Subcutaneous abdominal adipose tissue (tissue), 5 donors: ENCODE data around the gene THADA.
"Not testable (repeated sequence)": the region's sequence is repeated elsewhere in the genome, so short reads cannot be mapped to it uniquely, and the experiment has no call there.

Experiments used
- H3K27ac ChIP-seq: one replicate; pipeline ENCODE4 v1.7.0; 2013; ENCODE audit warnings: low read depth, mild to moderate bottlenecking, inconsistent platforms, low read length, moderate library complexity
- H3K27me3 ChIP-seq, 5 donors: one replicate each; pipeline ENCODE4 v1.7.0; 2013; ENCODE audit warnings: low read length in 5 of 5, inconsistent platforms in 1 of 5; ENCODE audit not compliant: control insufficient read depth in 5 of 5, insufficient read depth in 4 of 5
- H3K36me3 ChIP-seq, 5 donors: one replicate each; pipeline ENCODE4 v1.7.0; 2013; ENCODE audit warnings: low read length in 5 of 5; ENCODE audit not compliant: control insufficient read depth in 5 of 5, insufficient read depth in 5 of 5
- H3K4me1 ChIP-seq, 5 donors: one replicate each; pipeline ENCODE4 v1.7.0; 2013; ENCODE audit warnings: low read length in 5 of 5, mild to moderate bottlenecking in 3 of 5, moderate library complexity in 1 of 5; ENCODE audit not compliant: control insufficient read depth in 5 of 5, insufficient read depth in 5 of 5
- H3K4me3 ChIP-seq, 5 donors: one replicate each; pipeline ENCODE4 v1.7.0; 2013; ENCODE audit warnings: low read length in 5 of 5, low read depth in 1 of 5
- H3K9ac ChIP-seq, 5 donors: one replicate each; pipeline ENCODE4 v1.7.0; 2013; ENCODE audit warnings: low read length in 5 of 5, mild to moderate bottlenecking in 4 of 5, moderate library complexity in 3 of 5
- H3K9me3 ChIP-seq, 5 donors: one replicate each; pipeline ENCODE4 v1.7.0; 2013; ENCODE audit warnings: low read length in 5 of 5; ENCODE audit not compliant: control insufficient read depth in 5 of 5
- donor health status: healthy.
- donor health status: healthy.
- donor health status: healthy.
- donor health status: healthy.
- donor health status: healthy.

The THADA gene

GRCh38 chr2:43605079-43605655, 9.3 kb upstream of the THADA start:
- Histone ChIP-seq H3K4me3 (no peak overlapping the region), H3K9ac (no peak overlapping the region), H3K27me3 (no peaks in the 10 kb centered on the region), H3K4me1 (no peaks in the 10 kb centered on the region), H3K27ac (no peak overlapping the region), H3K9me3 (no peaks in the 10 kb centered on the region), H3K36me3 (no peaks in the 10 kb centered on the region)

- no peak overlapping the region for H3K9ac ChIP-seq
- no peaks in the 10 kb centered on the region for H3K9me3 ChIP-seq
- H3K4me3 ChIP-seq: no peak overlapping the region
- no peaks in the 10 kb centered on the region for H3K27me3 ChIP-seq
- no peak overlapping the region for H3K27ac ChIP-seq
- H3K36me3 ChIP-seq: no peaks in the 10 kb centered on the region
- no peaks in the 10 kb centered on the region for H3K4me1 ChIP-seq
Measured at GRCh38 chr2:43604674-43605073, 8.8 kb upstream of the THADA start.

- H3K9me3 ChIP-seq, H3K27me3 ChIP-seq: not testable (repeated sequence)
Measured at GRCh38 chr2:43600596-43600995, 4.8 kb upstream of the THADA start.

GRCh38 chr2:43594875-43595274, 963 bp downstream of the THADA start:
- Histone ChIP-seq H3K27ac (no peak overlapping the region), H3K9ac (peak overlapping the region in 3 of 5 donors; percentile 90 to 95 (median 90)), H3K4me3 (peak overlapping the region; percentile 76 to 97 (median 96)), H3K9me3 (no peaks in the 10 kb centered on the region), H3K36me3 (peaks cover 4 to 14% (median 7%) of the 10 kb centered on the region in 5 donors), H3K4me1 (peaks cover 5 to 25% (median 23%) of the 10 kb centered on the region in 5 donors), H3K27me3 (no peaks in the 10 kb centered on the region)

More at GRCh38 chr2:43600596-43600995, 4.8 kb upstream of the THADA start:
- H3K36me3 ChIP-seq, H3K27ac ChIP-seq, H3K9ac ChIP-seq, H3K4me3 ChIP-seq: not testable (repeated sequence)
- H3K4me1 ChIP-seq: peaks cover 0 to 12% (median 6%) of the 10 kb centered on the region in 5 donors

- Histone ChIP-seq H3K27me3 (no peaks in the 10 kb centered on the region), H3K9me3 (no peaks in the 10 kb centered on the region), H3K4me3 (no peak overlapping the region), H3K36me3 (peaks cover 8 to 23% (median 16%) of the 10 kb centered on the region in 5 donors), H3K4me1 (peaks cover 5 to 25% (median 23%) of the 10 kb centered on the region in 5 donors), H3K27ac (no peak overlapping the region), H3K9ac (no peak overlapping the region)
Measured at GRCh38 chr2:43593254-43593653, 2.6 kb downstream of the THADA start.

- Histone ChIP-seq H3K9ac (no peak overlapping the region), H3K4me1 (peaks cover 5 to 25% (median 23%) of the 10 kb centered on the region in 5 donors), H3K4me3 (no peak overlapping the region), H3K27me3 (no peaks in the 10 kb centered on the region), H3K27ac (no peak overlapping the region), H3K36me3 (peaks cover 8 to 23% (median 22%) of the 10 kb centered on the region in 5 donors), H3K9me3 (no peaks in the 10 kb centered on the region)
Measured at GRCh38 chr2:43592443-43592842, 3.4 kb downstream of the THADA start.

GRCh38 chr2:43585708-43586107, 10.1 kb downstream of the THADA start:
- Histone ChIP-seq H3K36me3 (peaks cover 40 to 73% (median 50%) of the 10 kb centered on the region in 5 donors), H3K9me3 (no peaks in the 10 kb centered on the region)

GRCh38 chr2:43579275-43579981, 16.4 kb downstream of the THADA start:
- no peak overlapping the region for H3K27ac ChIP-seq
- peaks cover 30 to 68% (median 42%) of the 10 kb centered on the region in 5 donors for H3K36me3 ChIP-seq
- H3K27me3 ChIP-seq: no peaks in the 10 kb centered on the region
- no peak overlapping the region for H3K9ac ChIP-seq
- H3K4me3 ChIP-seq: no peak overlapping the region
- H3K4me1 ChIP-seq: peaks cover 0 to 6% (median 0%) of the 10 kb centered on the region in 5 donors
- no peaks in the 10 kb centered on the region for H3K9me3 ChIP-seq

More at GRCh38 chr2:43585708-43586107, 10.1 kb downstream of the THADA start:
- H3K4me1 ChIP-seq: peaks cover 0 to 3% (median 0%) of the 10 kb centered on the region in 5 donors
- no peak overlapping the region for H3K4me3 ChIP-seq
- no peak overlapping the region for H3K27ac ChIP-seq
- H3K27me3 ChIP-seq: no peaks in the 10 kb centered on the region
- H3K9ac ChIP-seq: no peak overlapping the region

GRCh38 chr2:43576981-43577892, 18.6 kb downstream of the THADA start:
- H3K27ac ChIP-seq: peak overlapping the region; percentile 11
- H3K4me3 ChIP-seq: no peak overlapping the region
- peak overlapping the region in 1 of 5 donors; percentile 44 for H3K9ac ChIP-seq
- peaks cover 26 to 65% (median 43%) of the 10 kb centered on the region in 5 donors for H3K36me3 ChIP-seq
- H3K27me3 ChIP-seq: no peaks in the 10 kb centered on the region
- H3K9me3 ChIP-seq: no peaks in the 10 kb centered on the region
- peaks cover 0 to 3% (median 0%) of the 10 kb centered on the region in 5 donors for H3K4me1 ChIP-seq
